IPS-11a (cell line): ENCODE measurements around the gene CSMD2.

ENCODE experiments used
- H3K4me3 ChIP-seq: one replicate; pipeline ENCODE4 v1.5.1; 2013; ENCODE audit warnings: low read depth, low read length, control low read depth

Gene CSMD2

DNA sequence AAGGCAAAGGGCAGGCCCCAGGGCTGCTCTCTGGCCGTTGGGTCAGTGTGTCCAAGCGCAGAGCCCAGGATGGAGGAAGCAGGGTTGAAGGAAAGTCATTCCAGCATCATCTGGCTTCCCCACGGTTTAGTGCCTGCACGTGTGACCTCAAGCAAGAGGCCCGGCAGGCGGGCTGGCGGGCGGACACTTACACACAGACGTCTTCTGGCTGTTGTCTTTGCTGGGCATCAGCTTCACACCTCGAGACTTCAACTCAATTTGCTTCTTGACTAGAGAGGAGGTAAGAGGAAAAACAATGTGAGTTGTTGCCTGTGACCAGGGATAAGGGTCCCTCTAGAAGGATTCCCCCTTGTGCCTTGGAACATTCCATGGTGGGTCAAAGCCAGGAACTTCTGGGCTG, 339.5 kb downstream of the CSMD2 start:
- no peak overlapping the region for H3K4me3 ChIP-seq

DNA sequence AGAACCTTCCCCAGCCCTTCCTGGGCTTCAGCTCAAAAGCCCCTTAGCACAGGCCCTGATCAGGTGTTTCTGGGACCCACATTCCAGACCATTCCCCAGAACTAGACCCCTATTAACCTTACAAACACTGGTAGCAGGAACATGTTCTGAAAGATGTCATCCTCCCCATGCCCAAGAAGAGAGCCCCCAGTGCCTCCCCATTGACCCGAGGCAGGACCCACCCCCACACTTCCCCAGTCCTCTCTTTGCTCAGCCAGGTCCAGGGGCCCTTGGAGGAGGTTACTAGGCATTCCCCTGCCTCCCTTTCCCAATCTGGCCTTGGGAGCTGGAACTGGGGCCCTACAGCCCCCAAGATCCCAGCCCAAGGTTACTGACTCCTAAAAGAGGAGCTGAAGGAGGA, 340.1 kb downstream of the CSMD2 start:
- H3K4me3 ChIP-seq = no peak overlapping the region

DNA sequence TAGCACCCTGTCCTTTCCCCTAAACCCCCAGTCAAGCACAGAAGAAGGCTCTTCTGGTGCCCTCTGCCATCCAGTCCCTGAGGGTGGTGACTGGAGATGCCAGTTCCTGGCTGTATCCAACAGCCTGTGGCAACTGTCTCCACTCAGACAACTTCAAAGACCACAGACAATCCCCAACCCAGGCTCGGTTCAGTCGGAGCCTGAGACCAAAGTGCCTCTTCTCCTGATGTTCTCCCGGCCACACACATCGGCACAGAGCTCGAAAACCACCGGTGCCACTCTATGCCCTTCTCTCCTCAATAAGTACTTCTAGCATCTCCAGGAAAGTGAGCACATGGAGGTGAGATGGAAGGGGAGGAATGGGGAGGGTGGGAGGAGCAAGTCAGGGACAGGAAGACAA, 340.7 kb downstream of the CSMD2 start:
- H3K4me3 ChIP-seq = no peak overlapping the region

DNA sequence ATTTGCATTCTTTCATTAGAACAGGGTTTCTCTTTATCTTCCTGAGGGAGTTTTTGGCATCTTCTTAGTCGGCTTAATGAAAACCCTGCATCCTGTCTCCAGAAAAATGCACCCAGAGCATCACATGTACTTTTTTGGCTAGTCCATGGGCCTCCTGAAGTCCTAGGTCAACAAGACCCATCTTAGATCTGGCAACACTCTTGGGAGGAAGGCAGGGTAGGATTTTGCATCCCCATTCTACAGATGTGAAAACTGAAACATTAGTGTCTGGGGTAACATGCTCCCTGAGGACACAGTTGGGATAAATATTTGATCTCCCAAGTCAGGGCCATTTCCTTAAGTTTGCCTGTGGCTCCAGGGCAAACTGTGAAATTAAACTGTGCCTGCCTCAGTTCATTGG, 341.2 kb downstream of the CSMD2 start:
- H3K4me3 ChIP-seq = no peak overlapping the region

DNA sequence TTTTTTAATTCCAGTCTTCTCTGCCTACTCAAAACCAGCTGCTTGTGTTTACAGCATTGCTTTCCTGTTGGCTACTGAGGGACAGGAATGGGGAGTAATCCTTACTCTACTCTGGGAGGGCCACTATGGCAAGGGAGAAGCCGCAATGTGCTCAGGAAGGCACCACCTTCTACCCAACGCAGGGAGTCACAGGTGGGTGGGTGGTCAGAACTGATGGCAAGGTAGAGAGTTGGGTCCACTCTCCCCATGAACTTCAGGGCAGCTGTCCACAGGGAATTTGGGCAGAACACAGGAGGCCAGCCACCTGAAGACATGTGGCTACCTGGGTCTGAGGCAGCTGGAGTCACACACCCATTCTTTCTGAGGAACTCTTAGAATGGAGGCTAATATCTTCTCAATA, 341.6 kb downstream of the CSMD2 start:
- no peak overlapping the region for H3K4me3 ChIP-seq

DNA sequence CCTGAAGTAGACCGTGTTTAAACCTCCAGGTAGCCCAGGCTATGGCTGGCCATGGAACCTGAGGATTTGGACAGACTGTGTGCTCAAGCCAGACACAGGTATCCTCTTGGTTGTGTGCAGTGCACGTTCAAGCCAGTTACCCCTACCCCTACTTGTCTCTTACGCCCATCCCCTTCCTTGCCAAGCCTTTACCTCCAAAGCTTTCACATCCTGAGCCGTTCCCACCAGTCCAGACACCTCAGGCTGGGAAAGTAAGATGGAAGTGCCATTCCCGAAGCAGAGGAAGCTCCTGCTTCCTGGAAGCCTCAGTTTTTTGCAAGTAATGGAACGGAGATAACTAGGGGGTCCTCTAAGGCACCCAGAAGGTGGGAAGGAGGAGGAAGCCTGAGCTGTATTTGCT, 342.6 kb downstream of the CSMD2 start:
- no peak overlapping the region for H3K4me3 ChIP-seq

DNA sequence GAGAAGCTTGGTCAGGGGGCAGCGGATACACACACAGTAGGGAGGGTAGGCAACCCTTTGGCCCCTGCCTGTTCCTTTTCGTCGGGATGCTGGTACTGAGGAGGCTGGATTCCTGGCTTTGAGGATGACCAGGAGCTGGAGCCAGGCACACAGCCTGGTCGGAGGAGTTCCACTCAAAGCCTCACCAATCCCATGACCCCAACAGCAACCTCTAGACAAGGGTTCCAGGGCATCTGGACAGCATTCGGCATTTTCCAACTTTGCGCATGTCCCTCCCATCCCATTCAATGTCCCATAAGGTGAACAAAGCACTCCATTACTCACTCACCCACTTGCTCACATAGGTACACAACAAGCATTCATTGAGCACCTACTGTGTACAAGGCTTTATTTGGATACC, 343.7 kb downstream of the CSMD2 start:
- H3K4me3 ChIP-seq = no peak overlapping the region

DNA sequence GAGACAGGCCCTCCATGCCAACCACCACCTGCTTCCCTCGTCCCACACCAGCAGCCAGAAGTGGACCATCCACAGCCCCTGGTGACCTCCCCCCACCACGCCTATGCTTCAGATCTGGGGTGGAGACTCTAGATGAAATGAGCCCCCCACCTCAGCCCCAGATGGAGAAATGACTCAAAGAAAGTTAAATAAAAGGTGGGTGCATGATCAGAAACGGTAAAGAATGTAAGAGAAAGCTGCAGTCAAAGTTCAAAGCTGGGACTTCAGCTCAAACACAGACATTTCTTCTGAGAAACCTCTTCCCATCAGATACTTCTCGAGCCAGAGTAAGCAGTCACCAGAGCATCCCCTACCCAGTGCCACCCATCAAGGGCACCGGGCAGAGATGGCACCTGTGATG, 344.2 kb downstream of the CSMD2 start:
- no peak overlapping the region for H3K4me3 ChIP-seq

DNA sequence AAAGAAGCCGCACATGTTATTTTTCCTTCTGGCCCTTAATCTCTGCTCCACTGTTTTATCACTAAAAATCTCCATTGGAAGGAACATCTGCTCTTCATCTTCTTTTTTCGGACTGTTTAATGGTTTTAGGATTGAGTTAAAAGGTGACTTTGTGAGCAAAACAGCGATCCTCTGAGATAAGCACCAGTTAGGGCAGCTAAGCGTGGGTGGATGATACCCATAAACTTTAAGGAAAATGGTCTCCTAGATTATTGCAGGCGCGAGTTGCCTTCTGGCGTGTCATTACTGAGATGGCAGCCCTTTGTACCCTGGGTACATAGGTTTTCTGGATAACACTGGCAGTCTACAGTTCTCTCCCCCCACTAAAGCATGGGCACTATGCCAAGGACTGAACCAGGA, 345.1 kb downstream of the CSMD2 start:
- no peak overlapping the region for H3K4me3 ChIP-seq

DNA sequence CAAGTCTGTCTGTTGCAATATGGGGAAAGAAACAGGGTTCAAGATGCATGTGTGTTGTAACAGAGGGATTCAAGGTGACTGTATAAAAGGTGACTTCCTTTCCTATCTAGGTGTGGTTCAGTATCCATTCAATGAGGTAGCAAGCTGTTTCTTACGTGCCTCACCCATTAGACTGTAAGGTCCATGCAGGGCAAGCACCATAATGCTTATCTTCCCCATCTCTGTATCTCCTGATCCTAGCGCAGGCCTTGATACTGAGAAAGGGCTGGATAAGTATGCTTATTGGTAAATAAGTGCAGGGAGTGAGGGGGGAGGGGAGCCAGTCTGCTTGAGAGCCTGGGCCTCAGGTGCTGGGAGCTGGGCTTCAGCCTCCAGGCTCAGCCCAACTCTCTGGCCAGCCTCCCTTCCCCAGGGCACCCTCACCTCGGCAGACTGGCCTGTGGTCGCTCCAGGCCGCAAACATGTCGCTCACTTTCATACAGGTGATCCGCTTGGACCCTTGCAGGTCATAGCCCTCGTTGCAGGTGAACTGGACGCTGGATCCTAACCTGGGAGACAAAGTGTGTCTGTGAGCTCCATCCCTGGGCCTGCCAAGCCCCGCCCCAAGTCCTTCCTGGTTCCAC, 345.6 kb downstream of the CSMD2 start:
- no peak overlapping the region for H3K4me3 ChIP-seq

DNA sequence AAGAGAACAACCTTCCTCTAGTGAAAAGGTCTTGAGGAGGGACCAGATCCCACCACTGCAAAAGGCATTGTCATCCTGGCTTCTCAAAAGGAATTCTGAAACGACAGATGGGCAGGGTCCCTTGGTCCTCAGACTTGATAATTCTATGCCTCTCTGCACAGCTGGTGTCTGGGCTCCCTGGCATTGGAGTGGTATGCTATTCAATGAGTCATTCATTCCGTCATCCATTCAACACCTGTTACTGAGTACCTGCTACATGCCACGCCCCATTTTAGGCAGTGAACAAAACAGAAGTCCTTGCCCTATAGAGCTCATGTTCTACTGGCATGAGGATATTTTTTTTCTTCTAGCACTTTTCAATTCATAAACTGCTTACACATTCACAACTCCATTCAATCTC, 347.0 kb downstream of the CSMD2 start:
- H3K4me3 ChIP-seq = no peak overlapping the region

DNA sequence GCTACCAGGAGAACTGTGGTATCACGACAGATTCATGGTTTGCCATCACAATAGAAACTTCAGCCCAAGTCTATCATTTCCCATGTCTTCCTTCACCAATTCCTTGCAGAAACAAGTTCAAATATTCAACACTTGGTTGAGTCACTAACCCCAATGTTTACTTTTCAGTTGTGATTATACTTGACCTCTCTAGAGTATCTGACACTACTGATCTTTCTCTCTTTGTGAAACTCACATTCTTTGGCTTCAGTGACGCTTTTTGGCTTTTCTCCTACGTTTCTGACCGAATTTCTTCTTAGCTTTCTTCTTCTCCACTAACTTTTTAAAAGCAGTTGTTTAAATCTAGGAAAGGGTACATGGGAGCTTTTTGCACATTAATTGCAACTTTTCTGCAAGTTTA, 350.0 kb downstream of the CSMD2 start:
- no peak overlapping the region for H3K4me3 ChIP-seq

DNA sequence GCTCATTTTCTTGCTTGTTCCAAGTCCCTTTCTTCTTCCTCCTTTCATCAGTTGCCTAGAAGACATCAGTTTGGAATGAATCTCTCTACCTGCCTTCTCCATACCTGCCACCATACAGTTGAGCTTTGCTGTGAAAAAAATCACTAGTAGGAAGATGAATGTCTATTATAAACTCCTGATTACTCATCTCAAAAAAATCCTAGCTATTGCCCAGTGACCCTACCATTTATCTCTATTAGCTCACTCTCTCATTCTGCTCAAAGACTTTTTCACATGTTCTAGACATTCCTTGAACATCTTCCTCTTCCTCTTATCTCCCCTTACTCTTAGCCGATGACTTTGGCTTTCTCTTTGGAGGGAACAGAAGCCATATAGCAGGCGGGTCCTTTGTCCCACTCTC, 350.9 kb downstream of the CSMD2 start:
- no peak overlapping the region for H3K4me3 ChIP-seq

DNA sequence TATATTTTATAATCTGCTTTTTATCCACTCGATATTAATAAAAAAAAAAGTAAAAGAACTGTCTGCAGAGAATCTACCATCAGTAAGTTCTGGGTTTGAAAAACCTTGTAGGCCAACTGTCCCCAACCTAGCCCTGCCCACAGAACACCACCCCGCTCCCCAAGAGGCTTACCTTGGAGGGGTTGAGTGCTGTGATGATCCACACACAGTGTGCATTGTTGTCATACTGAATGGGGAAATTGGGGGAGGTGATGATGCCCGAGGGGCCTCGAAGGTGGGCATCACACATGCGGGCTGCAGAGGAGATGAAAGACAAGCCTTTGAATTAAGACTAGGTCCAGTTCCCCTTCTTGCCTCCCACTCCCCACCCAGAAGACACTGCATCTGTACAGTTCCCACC, 354.5 kb downstream of the CSMD2 start:
- no peak overlapping the region for H3K4me3 ChIP-seq

DNA sequence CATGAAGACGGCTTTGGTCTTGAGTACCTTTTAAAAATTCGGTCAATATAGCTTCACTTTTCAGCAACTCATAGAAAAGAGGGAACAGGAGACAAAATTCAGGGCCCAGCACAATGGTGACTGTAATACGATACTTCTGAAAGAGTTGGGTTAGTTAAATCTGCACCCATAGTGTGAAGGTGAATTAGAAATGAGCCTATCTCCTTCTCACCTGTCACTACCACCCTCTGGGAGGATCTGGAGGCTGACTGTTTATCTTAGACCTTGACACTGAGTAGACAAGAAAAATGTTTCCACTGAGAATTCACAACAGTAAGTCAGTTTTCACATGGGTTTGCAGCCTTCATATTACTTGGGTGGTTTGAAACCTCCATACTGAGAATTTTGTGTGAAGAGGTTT, 359.0 kb downstream of the CSMD2 start:
- no peak overlapping the region for H3K4me3 ChIP-seq

DNA sequence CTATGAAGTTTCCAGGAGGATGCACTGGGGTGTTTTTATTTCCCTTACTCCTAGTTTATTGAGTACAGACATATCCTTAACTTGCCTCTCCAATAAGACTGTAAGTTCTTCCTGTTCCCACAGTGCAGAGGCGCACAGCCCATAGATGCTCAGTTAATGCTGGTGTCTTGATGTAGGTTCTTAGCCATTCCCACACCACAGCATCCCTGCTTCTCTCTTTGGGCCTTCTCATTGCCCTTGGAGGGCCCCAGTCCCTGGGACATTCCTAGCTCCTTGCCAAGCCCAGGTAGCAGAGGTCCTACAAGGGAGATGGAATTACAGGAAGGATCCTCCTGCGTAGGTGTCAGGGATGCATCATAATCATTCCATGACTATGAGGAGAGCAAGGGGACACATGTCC, 362.8 kb downstream of the CSMD2 start:
- H3K4me3 ChIP-seq = no peak overlapping the region

DNA sequence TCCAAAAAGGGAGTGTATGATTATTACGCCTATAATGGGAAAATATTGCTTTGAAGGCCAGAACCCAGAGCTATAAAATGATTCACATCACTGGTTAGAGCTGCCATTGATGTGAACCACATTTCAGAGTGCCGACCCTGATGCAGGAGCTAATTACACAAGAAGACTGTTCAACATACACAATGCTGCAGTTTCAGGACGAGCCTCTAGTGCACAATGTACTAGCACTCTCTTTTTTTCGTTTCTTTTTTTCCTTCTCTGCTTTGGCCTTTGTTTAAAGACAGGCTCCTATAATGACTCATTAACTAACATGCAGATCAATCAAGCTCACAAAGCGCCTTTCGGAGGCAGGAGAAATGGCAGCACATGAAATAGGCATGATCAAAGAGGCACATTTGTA, 367.2 kb downstream of the CSMD2 start:
- no peak overlapping the region for H3K4me3 ChIP-seq

DNA sequence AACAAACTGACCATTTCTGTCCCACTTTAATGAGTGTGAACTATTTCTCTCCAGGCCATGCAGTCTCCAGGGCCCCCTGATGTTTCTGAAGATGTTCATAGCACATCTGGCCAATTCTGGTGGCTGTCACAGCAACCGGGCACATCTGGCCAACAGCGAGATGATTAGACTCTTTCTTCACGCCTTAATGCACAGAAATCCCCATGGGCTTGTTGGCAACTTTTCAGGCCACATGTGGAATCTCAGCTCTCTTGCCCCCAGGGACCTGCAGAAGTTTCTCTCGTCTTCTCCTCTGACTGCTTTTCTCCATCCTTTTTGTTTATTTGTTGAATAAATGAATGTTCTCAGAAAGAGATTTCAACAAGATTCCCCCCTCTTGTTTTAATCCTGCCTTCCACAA, 372.4 kb downstream of the CSMD2 start:
- H3K4me3 ChIP-seq = no peak overlapping the region

DNA sequence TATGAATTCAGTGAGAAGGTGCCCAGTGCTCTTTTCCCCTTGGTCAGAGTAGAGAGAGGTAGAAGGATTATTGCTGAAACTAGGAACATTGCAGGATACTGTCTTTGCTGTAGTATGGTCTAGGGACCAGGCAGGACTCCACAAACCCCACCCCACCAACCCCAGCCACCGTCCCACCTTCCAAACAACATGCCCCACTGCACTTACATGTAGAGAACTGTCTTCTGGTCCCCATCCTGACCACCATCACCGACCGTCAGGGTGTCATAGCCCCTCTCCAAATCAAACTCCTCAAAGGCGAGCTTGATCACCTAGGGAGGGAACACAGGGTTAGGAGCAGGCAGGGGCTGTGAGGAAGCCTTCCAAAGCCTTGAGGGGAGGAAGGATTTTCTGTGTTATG, 372.8 kb downstream of the CSMD2 start:
- no peak overlapping the region for H3K4me3 ChIP-seq

DNA sequence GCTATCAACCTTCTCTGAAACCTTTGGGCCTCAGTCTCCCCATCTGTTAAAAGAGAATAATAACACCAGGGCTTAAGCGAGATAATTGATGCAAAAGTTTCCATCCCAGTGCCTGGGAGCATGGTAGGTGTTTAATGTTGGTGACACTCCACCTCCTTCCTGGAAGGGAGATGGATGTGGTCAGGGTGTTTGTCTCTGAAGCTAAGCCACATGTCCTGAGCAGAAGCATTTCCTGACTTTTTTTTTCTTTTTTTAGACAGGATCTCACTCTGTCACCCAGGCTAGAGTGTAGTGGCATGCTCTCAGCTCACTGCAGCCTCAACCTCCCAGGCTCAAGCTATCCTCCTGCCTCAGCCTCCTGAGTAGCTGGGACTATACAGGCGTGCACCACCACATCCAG, 373.8 kb downstream of the CSMD2 start:
- H3K4me3 ChIP-seq = no peak overlapping the region

DNA sequence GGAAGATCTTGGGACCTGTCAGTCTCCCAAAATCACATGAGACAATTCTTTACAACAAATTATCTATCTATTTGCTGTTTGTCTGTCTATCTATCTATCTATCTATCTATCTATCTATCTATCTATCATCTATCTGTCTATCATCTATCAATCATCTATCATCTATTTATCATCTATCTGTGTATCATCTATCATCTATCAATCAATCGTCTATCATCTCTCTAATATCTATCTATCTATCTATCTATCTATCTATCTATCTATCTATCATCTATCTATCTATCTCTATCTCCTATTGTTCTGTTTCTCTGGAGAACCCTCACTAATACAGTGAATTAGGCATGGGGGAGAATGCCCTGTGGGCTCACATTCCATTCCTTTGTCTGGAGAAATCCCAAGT, 374.5 kb downstream of the CSMD2 start:
- H3K4me3 ChIP-seq = no peak overlapping the region

DNA sequence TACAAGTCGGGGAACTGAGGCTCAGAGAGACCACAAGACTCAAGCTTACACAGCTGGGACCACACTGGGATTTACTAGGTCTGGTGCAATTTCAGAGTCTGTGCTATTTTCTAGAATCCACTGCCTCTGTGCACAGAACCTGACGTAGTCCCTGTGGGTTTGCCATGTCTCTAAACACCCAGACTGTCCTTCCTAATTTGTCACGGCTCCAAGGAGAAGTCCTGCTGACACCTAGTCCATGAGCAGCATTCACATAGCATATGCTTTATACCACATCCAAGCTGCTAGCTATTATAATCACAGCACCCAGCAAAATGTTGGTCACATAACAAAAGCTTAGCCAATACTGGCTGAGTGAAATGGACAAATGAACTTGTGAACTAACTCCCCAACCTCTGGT, 380.2 kb downstream of the CSMD2 start:
- no peak overlapping the region for H3K4me3 ChIP-seq

DNA sequence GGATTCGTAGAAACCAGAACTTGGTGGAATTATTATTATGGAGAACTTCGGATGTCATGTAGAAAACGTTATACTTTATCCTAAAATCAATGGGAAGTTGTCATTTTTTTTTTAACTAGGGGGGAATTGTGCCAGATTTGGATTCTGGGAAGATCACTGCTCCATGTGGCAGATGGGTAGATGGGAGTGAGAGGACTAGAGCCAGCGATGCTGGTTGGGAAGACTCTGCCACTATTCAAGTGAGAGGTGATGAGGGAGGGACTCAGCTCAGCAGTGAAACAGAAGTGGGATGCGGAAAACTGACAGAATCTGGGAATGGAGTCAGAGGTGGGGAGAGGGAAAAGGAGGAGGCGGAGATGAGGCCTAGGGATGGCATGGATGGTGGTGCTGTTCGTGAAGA, 382.3 kb downstream of the CSMD2 start:
- H3K4me3 ChIP-seq = no peak overlapping the region

DNA sequence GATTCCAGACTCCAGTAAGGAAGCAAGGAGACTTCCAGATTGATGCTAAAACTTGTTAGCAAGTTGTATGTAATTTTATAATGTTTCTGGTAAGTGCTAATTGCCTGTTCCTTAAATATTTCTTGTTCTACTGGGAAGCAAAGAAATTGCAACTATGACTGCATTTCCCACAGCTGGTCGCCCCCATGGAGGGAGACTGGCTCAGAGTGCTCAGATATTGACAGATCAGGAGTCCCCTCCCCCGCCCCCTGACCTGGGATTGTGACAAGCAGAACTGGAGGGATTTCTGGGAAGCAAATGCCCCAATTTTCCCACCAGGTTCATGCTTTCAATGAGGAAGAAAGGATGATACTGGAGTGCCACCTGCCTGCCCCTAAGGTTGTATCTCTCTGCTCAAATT, 383.4 kb downstream of the CSMD2 start:
- H3K4me3 ChIP-seq = no peak overlapping the region
